IMR-90 (cell line): Measurements from ENCODE around the gene WEE2. TPM values are rescaled to one million over a fixed set of nuclear protein-coding genes. Genes with fewer than 3 reads are reported as not detected.

Experiments used
- ATAC-seq: fragments of 200-7000 bp; cut with Tn5 transposase; 2 replicates; pipeline ENCODE4 v1.9.1; 2020; ENCODE audit warnings: low read depth, mild to moderate bottlenecking, moderate library complexity
- BruUV-seq: library from RNA; stranded (reverse); fragments of 400-500 nt; replicated peaks from 2 replicates; lab custom pipeline; 2021; lab: Mats Ljungman, UMichigan
- CTCF ChIA-PET: fragments of 300-600 bp; formaldehyde crosslinking; extraction: SDS; loops from one replicate; lab custom pipeline; 2021; ENCODE audit warnings: antibody characterized with exemption; lab: Yijun Ruan, JAX
- POLR2A ChIA-PET: fragments of 300-600 bp; sonication (Branson Sonifier 250); formaldehyde crosslinking; loops from one replicate; lab custom pipeline; 2022; ENCODE audit warnings: antibody characterized with exemption; ENCODE audit not compliant: unreplicated experiment; lab: Charles Lee
- DNase-seq: peaks from one replicate; pipeline ENCODE4 v3.0.0; 2013
- H2AFZ ChIP-seq: replicated peaks from 2 replicates; pipeline ENCODE3; 2013; ENCODE audit warnings: low read length, mild to moderate bottlenecking; ENCODE audit not compliant: poor library complexity
- H2AK5ac ChIP-seq: 2 replicates; pipeline ENCODE4 v1.6.1; 2013; ENCODE audit warnings: low read depth, low read length, inconsistent platforms
- H2AK9ac ChIP-seq: replicated peaks from 2 replicates; pipeline ENCODE3; 2013; ENCODE audit warnings: mild to moderate bottlenecking, low read depth, low read length, moderate library complexity; ENCODE audit not compliant: poor library complexity
- H2BK120ac ChIP-seq: 2 replicates; pipeline ENCODE4 v1.6.1; 2013; ENCODE audit warnings: low read depth, low read length, inconsistent platforms
- H2BK15ac ChIP-seq: 3 replicates; pipeline ENCODE4 v1.6.1; 2013; ENCODE audit warnings: low read depth, low read length, inconsistent platforms
- H2BK20ac ChIP-seq: 2 replicates; pipeline ENCODE4 v1.6.1; 2013; ENCODE audit warnings: low read depth, mild to moderate bottlenecking, inconsistent platforms, low read length, moderate library complexity
- H2BK5ac ChIP-seq: 2 replicates; pipeline ENCODE4 v1.6.1; 2013; ENCODE audit warnings: mild to moderate bottlenecking, low read depth, low read length, inconsistent platforms; ENCODE audit not compliant: poor library complexity, severe bottlenecking
- H3K14ac ChIP-seq: replicated peaks from 2 replicates; pipeline ENCODE4 v1.6.1; 2013; ENCODE audit warnings: low read depth, low read length, inconsistent platforms
- H3K18ac ChIP-seq: 2 replicates; pipeline ENCODE4 v1.6.1; 2013; ENCODE audit warnings: low read depth, low read length, control low read depth
- H3K23ac ChIP-seq: 2 replicates; pipeline ENCODE4 v1.6.1; 2013; ENCODE audit warnings: low read depth, low read length, inconsistent platforms
- H3K27ac ChIP-seq: 2 replicates; pipeline ENCODE4 v1.5.1; 2013; ENCODE audit warnings: mild to moderate bottlenecking, control low read depth, low read length; ENCODE audit not compliant: insufficient read depth
- H3K27me3 ChIP-seq: 2 replicates; pipeline ENCODE4 v1.6.1; 2013; ENCODE audit warnings: low read length; ENCODE audit not compliant: control insufficient read depth, insufficient read depth
- H3K36me3 ChIP-seq: 2 replicates; pipeline ENCODE4 v1.6.1; 2013; ENCODE audit warnings: low read length, mixed read lengths; ENCODE audit not compliant: control insufficient read depth, insufficient read depth
- H3K4ac ChIP-seq: 2 replicates; pipeline ENCODE4 v1.6.1; 2013; ENCODE audit warnings: low read depth, low read length, inconsistent platforms
- H3K4me1 ChIP-seq: 2 replicates; pipeline ENCODE4 v1.6.1; 2013; ENCODE audit warnings: low read length, mixed read lengths; ENCODE audit not compliant: control insufficient read depth, insufficient read depth
- H3K4me2 ChIP-seq: 2 replicates; pipeline ENCODE4 v1.6.1; 2013; ENCODE audit warnings: low read depth, mild to moderate bottlenecking, control low read depth, low read length, moderate library complexity
- H3K4me3 ChIP-seq: 2 replicates; pipeline ENCODE4 v1.5.1; 2013; ENCODE audit warnings: low read depth, mild to moderate bottlenecking, control low read depth, low read length, moderate library complexity; ENCODE audit not compliant: insufficient read depth
- H3K56ac ChIP-seq: 2 replicates; pipeline ENCODE4 v1.6.1; 2013; ENCODE audit warnings: low read length, inconsistent platforms; ENCODE audit not compliant: insufficient read depth; ENCODE audit errors: extremely low read depth
- H3K79me1 ChIP-seq, 2 experiments: 2 replicates each; pipeline ENCODE4 v1.6.1; 2013; ENCODE audit warnings: low read length in 2 of 2, inconsistent platforms in 1 of 2, low read depth in 1 of 2
- H3K9ac ChIP-seq: 2 replicates; pipeline ENCODE4 v1.6.1; 2013; ENCODE audit warnings: low read depth, low read length, control low read depth
- H3K9me1 ChIP-seq: 2 replicates; pipeline ENCODE4 v1.6.1; 2013; ENCODE audit warnings: low read length, inconsistent platforms; ENCODE audit not compliant: insufficient read depth
- H3K9me3 ChIP-seq: 2 replicates; pipeline ENCODE4 v1.6.1; 2013; ENCODE audit warnings: low read length; ENCODE audit not compliant: control insufficient read depth, insufficient read depth
- H4K20me1 ChIP-seq: 2 replicates; pipeline ENCODE4 v1.6.1; 2013; ENCODE audit warnings: low read length, inconsistent platforms; ENCODE audit not compliant: insufficient read depth
- H4K5ac ChIP-seq: 2 replicates; pipeline ENCODE4 v1.6.1; 2013; ENCODE audit warnings: mild to moderate bottlenecking, low read depth, low read length, control low read depth
- H4K8ac ChIP-seq, 2 experiments: 2 replicates each; pipeline ENCODE4 v1.6.1; 2013; ENCODE audit warnings: low read depth in 2 of 2, low read length in 2 of 2, control low read depth in 1 of 2, inconsistent platforms in 1 of 2
- H4K91ac ChIP-seq: 2 replicates; pipeline ENCODE4 v1.6.1; 2013; ENCODE audit warnings: low read depth, low read length, inconsistent platforms; ENCODE audit not compliant: insufficient read depth
- BHLHE40 ChIP-seq: fragments of 150-350 bp; IDR thresholded peaks from 2 replicates; pipeline ENCODE4 v1.6.1; 2016; ENCODE audit warnings: mild to moderate bottlenecking, low read depth, low read length
- CHD1 ChIP-seq: IDR thresholded peaks from 2 replicates; pipeline ENCODE4 v1.6.1; 2012; ENCODE audit warnings: low read depth, low read length, improper control_type of control experiment
- FOS ChIP-seq: fragments of 150-350 bp; IDR thresholded peaks from 2 replicates; pipeline ENCODE4 v1.6.1; 2016; ENCODE audit warnings: low read depth, low read length
- MAFK ChIP-seq: IDR thresholded peaks from 2 replicates; pipeline ENCODE4 v1.6.1; 2012; ENCODE audit warnings: low read depth, low read length, improper control_type of control experiment
- POLR2A ChIP-seq: IDR thresholded peaks from 2 replicates; pipeline ENCODE4 v1.6.1; 2012; ENCODE audit warnings: mild to moderate bottlenecking, low read depth, low read length
- RAD21 ChIP-seq: IDR thresholded peaks from 2 replicates; pipeline ENCODE4 v1.6.1; 2012; ENCODE audit warnings: low read length, improper control_type of control experiment
- SMC3 ChIP-seq: fragments of 150-350 bp; IDR thresholded peaks from 2 replicates; pipeline ENCODE4 v1.6.1; 2016; ENCODE audit warnings: low read depth, mild to moderate bottlenecking, antibody characterized with exemption, low read length, moderate library complexity
- WGBS, 2 experiments: methylation state at CpG; one replicate each; pipeline versions ENCODE4 v1.1.5 to v1.1.7; 2013; ENCODE audit warnings: missing lambda C conversion rate in 2 of 2; ENCODE audit not compliant: insufficient read length in 1 of 2; ENCODE audit errors: extremely low coverage in 2 of 2; 5-methylcytosine and 5-hydroxymethylcytosine counted together
- dilution Hi-C: fragments of 300-500 bp; cut with HindIII; formaldehyde crosslinking; loops from one replicate; pipeline ENCODE4 v1.14.3; 2018; ENCODE audit warnings: low sequenced_read_pairs; ENCODE audit not compliant: unreplicated experiment
- in situ Hi-C: fragments of 300-500 bp; cut with MboI; formaldehyde crosslinking; loops from 3 replicates; pipeline ENCODE4 v1.14.3; 2019; ENCODE audit warnings: low sequenced_read_pairs, inconsistent platforms, mixed read lengths
- intact Hi-C: fragments of 100-400 bp; cut with micrococcal nuclease; formaldehyde crosslinking; loops from 2 replicates; pipeline ENCODE4 v1.10.0; 2022
- polyA plus RNA-seq, 3 experiments: library from polyadenylated mRNA; depleted of rRNA; stranded (reverse); fragments of >200 nt; gene quantifications; 2 replicates each; pipeline ENCODE4 v1.2.3, GENCODE V29; 2012; ENCODE audit warnings: low replicate concordance in 1 of 3
- total RNA-seq: library from RNA; depleted of rRNA; stranded (reverse); fragments of >200 nt; gene quantifications from 2 replicates; pipeline ENCODE4 v1.2.3, GENCODE V29; 2012

Gene WEE2
- total and polyA plus RNA-seq, 2 of the 4 experiments (the other 2 are of a cell fraction) = not detected

GRCh38 chr7:141702892-141703291 lies 5.3 kb upstream of the WEE2 start:
- H3K4me2 ChIP-seq = no peak overlapping the region
- H3K9me3 ChIP-seq = no peaks in the 10 kb centered on the region
- dilution Hi-C loops (no loop called here), in situ Hi-C loops (no loop called here), intact Hi-C loops (loop anchor here (2.0 kb wide), 1 partner anchor 36 kb away; the partner anchor contains the start of gene SSBP1)
- no peak overlapping the region for H2BK120ac ChIP-seq
- peaks cover 1% of the 10 kb centered on the region; the same call in 1 of the 2 replicates for H3K4me1 ChIP-seq
- TF ChIP-seq CHD1 = no peak
- TF ChIP-seq MAFK = no peak
- no peak for TF ChIP-seq BHLHE40
- no peak for TF ChIP-seq POLR2A
- TF ChIP-seq RAD21 = no peak
- TF ChIP-seq FOS = no peak
- TF ChIP-seq SMC3 = no peak
- H2AK9ac ChIP-seq = no peak overlapping the region
- no peak overlapping the region for H2AK5ac ChIP-seq
- peaks cover 3% of the 10 kb centered on the region; the same call in 1 of the 2 replicates for H3K27me3 ChIP-seq
- H3K36me3 ChIP-seq = no peaks in the 10 kb centered on the region
- no peak overlapping the region for H4K91ac ChIP-seq
- no peak overlapping the region for H4K8ac ChIP-seq
- H3K9me1 ChIP-seq = no peaks in the 10 kb centered on the region
- H3K27ac ChIP-seq = no peak overlapping the region
- H3K14ac ChIP-seq = no peak overlapping the region
- H3K4me3 ChIP-seq = no peak overlapping the region
- H3K9ac ChIP-seq = no peak overlapping the region
- H3K18ac ChIP-seq = no peak overlapping the region
- H4K20me1 ChIP-seq = no peaks in the 10 kb centered on the region; the same call in 1 of the 2 replicates
- no TSS peak for BruUV-seq
- WGBS, 2 experiments = no CpG with 5 or more reads among the region's 4 CpGs
- H2BK5ac ChIP-seq = no peak overlapping the region
- H3K56ac ChIP-seq = no peak overlapping the region
- POLR2A ChIA-PET = no interaction called here
- no peak overlapping the region for H2BK20ac ChIP-seq
- DNase-seq (no peak), ATAC-seq (no peak)
- H4K5ac ChIP-seq = no peak overlapping the region
- no peak overlapping the region for H3K4ac ChIP-seq
- peak overlapping the region; percentile 48 for H2AFZ ChIP-seq
- no peak overlapping the region; the same call in 1 of the 2 replicates for H3K23ac ChIP-seq
- CTCF ChIA-PET = interaction anchor here (0.5 to 1.0 kb wide), 3 partner anchors 15 to 688 kb away, joined by 3 read pairs; no protein-coding TSS in a partner anchor
- H2BK15ac ChIP-seq = no peak overlapping the region
- peaks cover 6% of the 10 kb centered on the region in 2 experiments; a peak in 2 of 4 replicates for H3K79me1 ChIP-seq
